CD8-positive, alpha-beta memory T cell (primary cell): Measurements from ENCODE around the gene SUSD6. TPM values are rescaled to one million over a fixed set of nuclear protein-coding genes. Genes with fewer than 3 reads are reported as not detected.
A peak's percentile ranks its signal among the peaks of the same experiment; 100 is the strongest.

Source experiments
- CTCF ChIA-PET: fragments of 350-600 bp; sonication (Branson Sonifier 250); formaldehyde crosslinking; loops from one replicate; lab custom pipeline; 2021; ENCODE audit warnings: antibody characterized with exemption; lab: Charles Lee
- POLR2A ChIA-PET: fragments of 350-600 bp; sonication (Branson Sonifier 250); formaldehyde crosslinking; loops from one replicate; lab custom pipeline; 2021; ENCODE audit warnings: antibody characterized with exemption; lab: Charles Lee
- DNase-seq, 5 donors: peaks; one replicate each; pipeline versions ENCODE4 v3.0.0 to v3.0.0-alpha.2; 2020 to 2022; ENCODE audit warnings: mixed read lengths in 1 of 5
- H3K27ac ChIP-seq: one replicate; pipeline ENCODE4 v1.7.0; 2013; ENCODE audit warnings: low read depth, mild to moderate bottlenecking, low read length, moderate library complexity
- H3K27me3 ChIP-seq: 2 replicates; pipeline ENCODE4 v1.7.0; 2013; ENCODE audit warnings: low read length, mild to moderate bottlenecking; ENCODE audit not compliant: insufficient read depth, poor library complexity, severe bottlenecking
- H3K36me3 ChIP-seq: 2 replicates; pipeline ENCODE4 v1.7.0; 2013; ENCODE audit warnings: mild to moderate bottlenecking, low read length, moderate library complexity; ENCODE audit not compliant: insufficient read depth
- H3K4me1 ChIP-seq: 2 replicates; pipeline ENCODE4 v1.7.0; 2013; ENCODE audit warnings: mild to moderate bottlenecking, low read length, moderate library complexity; ENCODE audit not compliant: insufficient read depth
- H3K4me3 ChIP-seq: 2 replicates; pipeline ENCODE4 v1.7.0; 2013; ENCODE audit warnings: mild to moderate bottlenecking, low read length
- H3K9me3 ChIP-seq: 2 replicates; pipeline ENCODE4 v1.7.0; 2013; ENCODE audit warnings: mild to moderate bottlenecking, low read length
- H3K27ac Mint-ChIP-seq, 8 donors: one replicate each; pipeline ENCODE4 v1.8.0; 2020 to 2021; ENCODE audit warnings: mixed read lengths in 8 of 8, mild to moderate bottlenecking in 6 of 8, inconsistent platforms in 3 of 8, moderate library complexity in 3 of 8
- H3K27me3 Mint-ChIP-seq, 2 donors: one replicate each; pipeline ENCODE4 v1.8.0; 2020 to 2021; ENCODE audit warnings: mixed read lengths in 2 of 2, mild to moderate bottlenecking in 1 of 2, moderate library complexity in 1 of 2
- H3K36me3 Mint-ChIP-seq, 3 donors: one replicate each; pipeline ENCODE4 v1.8.0; 2020 to 2021; ENCODE audit warnings: mixed read lengths in 3 of 3, inconsistent platforms in 1 of 3, mild to moderate bottlenecking in 1 of 3
- H3K4me1 Mint-ChIP-seq, 3 donors: one replicate each; pipeline ENCODE4 v1.8.0; 2020 to 2021; ENCODE audit warnings: mixed read lengths in 3 of 3, inconsistent platforms in 1 of 3, mild to moderate bottlenecking in 1 of 3
- H3K4me3 Mint-ChIP-seq, 7 donors: one replicate each; pipeline ENCODE4 v1.8.0; 2020 to 2021; ENCODE audit warnings: mixed read lengths in 7 of 7, mild to moderate bottlenecking in 6 of 7, moderate library complexity in 4 of 7, inconsistent platforms in 2 of 7
- H3K9me3 Mint-ChIP-seq, 5 donors: one replicate each; pipeline ENCODE4 v1.8.0; 2020 to 2022; ENCODE audit warnings: mixed read lengths in 5 of 5, mild to moderate bottlenecking in 3 of 5, moderate library complexity in 2 of 5, inconsistent platforms in 1 of 5
- polyA plus RNA-seq: library from polyadenylated mRNA; unstranded; fragments of 300-500 nt; fragmentation: Illumina TruSeq; gene quantifications from one replicate; pipeline ENCODE4 v1.2.3, GENCODE V29; 2021
- total RNA-seq, 2 experiments: library from RNA; stranded (reverse); gene quantifications; one replicate each; pipeline ENCODE4 v1.2.3, GENCODE V29; 2021

SUSD6 gene
- total and polyA plus RNA-seq, 3 experiments from 2014 or later = 9.3 to 53.9 (median 51.4) TPM

DNA sequence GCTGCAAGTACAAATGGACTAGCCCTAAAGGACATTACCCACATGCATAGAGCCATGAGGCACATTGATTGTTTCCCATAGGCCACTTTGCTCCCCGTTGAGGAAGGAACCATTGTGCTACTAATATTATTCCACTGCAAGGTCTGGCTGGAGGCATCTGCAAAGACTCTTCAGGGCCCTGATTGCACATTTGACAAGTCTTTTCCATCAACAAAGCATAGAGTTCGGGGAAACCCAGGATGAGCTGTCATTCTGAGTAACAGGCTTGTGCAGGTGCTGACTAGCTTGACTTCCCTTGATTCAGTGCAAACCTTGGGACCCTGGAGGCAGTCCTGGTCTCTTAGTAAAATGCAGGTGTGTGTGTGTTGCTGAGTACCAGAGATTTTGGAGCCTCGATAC lies 73.8 kb downstream of the SUSD6 start:
- no peak overlapping the region for H3K4me3 ChIP-seq
- H3K9me3 Mint-ChIP-seq = no peaks in the 10 kb centered on the region
- ChIA-PET POLR2A (interaction anchor here (1.0 kb wide), 1 partner anchor 10 kb away, joined by 3 read pairs; no protein-coding TSS in a partner anchor), CTCF (no interaction called here)
- no peaks in the 10 kb centered on the region for H3K9me3 ChIP-seq
- H3K4me1 ChIP-seq = peaks cover 57% of the 10 kb centered on the region
- no peaks in the 10 kb centered on the region for H3K36me3 ChIP-seq
- H3K4me3 Mint-ChIP-seq = peak overlapping the region in 4 of 7 donors; percentile 3 to 78 (median 26)
- H3K27ac Mint-ChIP-seq = peak overlapping the region; percentile 7 to 87 (median 40)
- peaks cover 75 to 91% (median 88%) of the 10 kb centered on the region in 3 donors for H3K4me1 Mint-ChIP-seq
- no peaks in the 10 kb centered on the region for H3K27me3 ChIP-seq
- peaks cover 0 to 9% (median 4%) of the 10 kb centered on the region in 3 donors for H3K36me3 Mint-ChIP-seq
- H3K27me3 Mint-ChIP-seq = no peaks in the 10 kb centered on the region
- no peak for DNase-seq
- no peak overlapping the region for H3K27ac ChIP-seq

DNA sequence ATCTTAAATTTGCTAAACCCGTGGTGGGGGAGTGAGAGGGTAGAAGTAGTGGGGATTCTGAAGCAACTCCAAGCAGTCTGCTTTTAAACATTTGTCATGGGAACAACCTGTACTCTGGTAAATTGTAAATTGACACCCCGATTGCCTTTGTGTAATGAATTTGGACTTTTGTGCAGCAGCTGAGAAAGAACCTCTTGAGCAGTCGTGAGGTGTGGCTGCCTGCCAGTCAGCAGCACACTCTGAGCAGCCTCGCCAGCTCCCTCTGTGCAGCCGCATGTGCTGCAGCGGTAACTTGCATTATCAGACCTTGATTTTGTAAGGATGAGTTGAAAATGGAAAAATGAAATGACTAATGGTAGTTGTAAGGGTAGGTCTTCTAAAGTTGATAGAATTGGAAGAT lies 74.3 kb downstream of the SUSD6 start:
- no peak for DNase-seq
- Mint-ChIP-seq H3K9me3 (no peaks in the 10 kb centered on the region), H3K27ac (peak overlapping the region in 7 of 8 donors; percentile 7 to 85 (median 43)), H3K4me3 (peak overlapping the region in 6 of 7 donors; percentile 3 to 78 (median 46)), H3K4me1 (peaks cover 72 to 91% (median 87%) of the 10 kb centered on the region in 3 donors), H3K27me3 (no peaks in the 10 kb centered on the region), H3K36me3 (peaks cover 0 to 14% (median 3%) of the 10 kb centered on the region in 3 donors)
- no peaks in the 10 kb centered on the region for H3K27me3 ChIP-seq
- no peaks in the 10 kb centered on the region for H3K9me3 ChIP-seq
- no peaks in the 10 kb centered on the region for H3K36me3 ChIP-seq
- no peak overlapping the region for H3K27ac ChIP-seq
- no peak overlapping the region for H3K4me3 ChIP-seq
- ChIA-PET CTCF (no interaction called here), POLR2A (interaction anchor here (1.0 kb wide), 1 partner anchor 11 kb away, joined by 3 read pairs; no protein-coding TSS in a partner anchor)
- peaks cover 52% of the 10 kb centered on the region for H3K4me1 ChIP-seq

- no peak overlapping the region for H3K27ac ChIP-seq
- peak overlapping the region in 1 of 7 donors; percentile 30 for H3K4me3 Mint-ChIP-seq
- H3K4me1 ChIP-seq = peaks cover 35% of the 10 kb centered on the region
- peaks cover 0 to 27% (median 4%) of the 10 kb centered on the region in 3 donors for H3K36me3 Mint-ChIP-seq
- H3K36me3 ChIP-seq = no peaks in the 10 kb centered on the region
- no peaks in the 10 kb centered on the region for H3K9me3 ChIP-seq
- no peak overlapping the region for H3K4me3 ChIP-seq
- POLR2A ChIA-PET = interaction anchor here (0.5 kb wide), 1 partner anchor 26 kb away, joined by 4 read pairs; no protein-coding TSS in a partner anchor
- peaks cover 61 to 88% (median 82%) of the 10 kb centered on the region in 3 donors for H3K4me1 Mint-ChIP-seq
- H3K9me3 Mint-ChIP-seq = no peaks in the 10 kb centered on the region
- CTCF ChIA-PET = no interaction called here
- H3K27me3 Mint-ChIP-seq = no peaks in the 10 kb centered on the region
- DNase-seq = no peak
- H3K27me3 ChIP-seq = no peaks in the 10 kb centered on the region
- H3K27ac Mint-ChIP-seq = peak overlapping the region in 3 of 8 donors; percentile 1 to 64 (median 41)
Observed at GRCh38 chr14:69687606-69688298, 76.4 kb downstream of the SUSD6 start.

DNA sequence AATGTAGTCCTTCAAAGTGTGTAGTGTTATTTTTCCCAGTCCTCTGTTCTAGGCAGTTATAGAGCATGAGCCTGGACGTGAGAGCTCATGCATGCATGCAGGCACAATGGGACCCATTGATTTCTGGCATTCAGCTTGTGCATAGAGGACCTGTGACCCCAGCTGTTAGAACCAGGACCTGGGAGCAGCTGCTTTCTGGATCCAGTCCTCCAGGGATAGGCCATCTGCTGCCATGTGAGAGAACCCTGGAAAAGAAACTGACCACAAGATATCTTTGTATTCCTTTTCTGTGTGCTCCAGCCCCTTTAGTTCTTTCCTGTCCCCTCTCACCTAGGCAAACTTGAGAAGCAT lies 76.9 kb downstream of the SUSD6 start:
- Mint-ChIP-seq H3K4me3 (no peak overlapping the region), H3K4me1 (peaks cover 56 to 88% (median 82%) of the 10 kb centered on the region in 3 donors), H3K27me3 (no peaks in the 10 kb centered on the region), H3K36me3 (peaks cover 0 to 27% (median 4%) of the 10 kb centered on the region in 3 donors), H3K9me3 (no peaks in the 10 kb centered on the region), H3K27ac (peak overlapping the region in 1 of 8 donors; percentile 64)
- ChIA-PET POLR2A (interaction anchor here (0.5 kb wide), 1 partner anchor 26 kb away, joined by 4 read pairs; no protein-coding TSS in a partner anchor), CTCF (no interaction called here)
- no peaks in the 10 kb centered on the region for H3K36me3 ChIP-seq
- no peaks in the 10 kb centered on the region for H3K27me3 ChIP-seq
- H3K4me1 ChIP-seq = peaks cover 30% of the 10 kb centered on the region
- H3K9me3 ChIP-seq = no peaks in the 10 kb centered on the region
- no peak overlapping the region for H3K4me3 ChIP-seq
- no peak for DNase-seq
- no peak overlapping the region for H3K27ac ChIP-seq

GRCh38 chr14:69690042-69690441 lies 78.6 kb downstream of the SUSD6 start:
- H3K36me3 ChIP-seq = no peaks in the 10 kb centered on the region

GRCh38 chr14:69692594-69692993 lies 81.2 kb downstream of the SUSD6 start:
- Mint-ChIP-seq H3K9me3 (no peaks in the 10 kb centered on the region), H3K27me3 (no peaks in the 10 kb centered on the region), H3K27ac (peak overlapping the region in 4 of 8 donors; percentile 4 to 58 (median 33)), H3K36me3 (peaks cover 0 to 31% (median 2%) of the 10 kb centered on the region in 3 donors), H3K4me1 (peaks cover 60 to 95% (median 84%) of the 10 kb centered on the region in 3 donors), H3K4me3 (no peak overlapping the region)
- ChIA-PET POLR2A (no interaction called here), CTCF (interaction anchor here (1.2 kb wide), 1 partner anchor 35 kb away, joined by 3 read pairs; no protein-coding TSS in a partner anchor)
- Histone ChIP-seq H3K27ac (no peak overlapping the region), H3K27me3 (no peaks in the 10 kb centered on the region), H3K4me1 (peaks cover 36% of the 10 kb centered on the region), H3K4me3 (no peak overlapping the region), H3K36me3 (no peaks in the 10 kb centered on the region), H3K9me3 (no peaks in the 10 kb centered on the region)
- DNase-seq = no peak

More at GRCh38 chr14:69690042-69690441, 78.6 kb downstream of the SUSD6 start:
- ChIA-PET POLR2A (no interaction called here), CTCF (no interaction called here)
- no peaks in the 10 kb centered on the region for H3K27me3 ChIP-seq
- no peak overlapping the region for H3K4me3 Mint-ChIP-seq
- peaks cover 50 to 87% (median 80%) of the 10 kb centered on the region in 3 donors for H3K4me1 Mint-ChIP-seq
- H3K27ac ChIP-seq = no peak overlapping the region
- no peaks in the 10 kb centered on the region for H3K9me3 ChIP-seq
- peaks cover 0 to 31% (median 4%) of the 10 kb centered on the region in 3 donors for H3K36me3 Mint-ChIP-seq
- no peaks in the 10 kb centered on the region for H3K9me3 Mint-ChIP-seq
- H3K4me1 ChIP-seq = peaks cover 26% of the 10 kb centered on the region
- no peak for DNase-seq
- H3K27me3 Mint-ChIP-seq = no peaks in the 10 kb centered on the region
- no peak overlapping the region for H3K4me3 ChIP-seq
- H3K27ac Mint-ChIP-seq = peak overlapping the region in 1 of 8 donors; percentile 32

DNA sequence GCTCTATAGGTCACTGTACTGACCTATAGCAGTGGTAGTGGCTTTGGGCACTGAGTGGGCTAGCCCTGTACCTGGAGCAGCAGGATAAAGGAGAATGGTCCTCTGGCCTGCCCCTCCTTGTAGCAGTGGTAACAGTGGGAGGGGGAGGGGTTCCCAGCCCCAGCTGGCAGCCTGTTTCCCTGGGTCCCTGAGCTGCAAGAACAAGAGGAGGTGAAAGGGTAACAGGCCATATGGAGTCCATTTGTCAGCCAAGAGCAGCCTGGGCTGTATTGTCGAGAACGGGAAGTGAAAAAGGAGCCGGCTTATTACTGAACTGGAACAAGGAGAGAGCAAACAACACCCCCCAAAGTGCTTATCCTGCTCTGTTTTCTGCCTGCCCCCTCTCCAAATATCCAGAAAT lies 81.7 kb downstream of the SUSD6 start:
- Mint-ChIP-seq H3K27me3 (no peaks in the 10 kb centered on the region), H3K4me1 (peaks cover 57 to 95% (median 84%) of the 10 kb centered on the region in 3 donors), H3K4me3 (no peak overlapping the region), H3K9me3 (no peaks in the 10 kb centered on the region), H3K27ac (peak overlapping the region in 2 of 8 donors; percentile 61 to 66), H3K36me3 (peaks cover 0 to 31% (median 2%) of the 10 kb centered on the region in 3 donors)
- POLR2A ChIA-PET = no interaction called here
- H3K4me1 ChIP-seq = peaks cover 38% of the 10 kb centered on the region
- no peak overlapping the region for H3K4me3 ChIP-seq
- H3K27ac ChIP-seq = no peak overlapping the region
- no peaks in the 10 kb centered on the region for H3K27me3 ChIP-seq
- DNase-seq = no peak
- no peaks in the 10 kb centered on the region for H3K36me3 ChIP-seq
- no peaks in the 10 kb centered on the region for H3K9me3 ChIP-seq
- CTCF ChIA-PET = no interaction called here
